Inflammatory macrophage treated with lipopolysaccharide for 1 hour (primary cell): ENCODE data around the gene TWIST2.

Experiments
- DNase-seq, 2 donors: peaks; one replicate each; pipeline ENCODE4 v3.0.0-alpha.2; 2020 to 2022

TWIST2 gene

DNA sequence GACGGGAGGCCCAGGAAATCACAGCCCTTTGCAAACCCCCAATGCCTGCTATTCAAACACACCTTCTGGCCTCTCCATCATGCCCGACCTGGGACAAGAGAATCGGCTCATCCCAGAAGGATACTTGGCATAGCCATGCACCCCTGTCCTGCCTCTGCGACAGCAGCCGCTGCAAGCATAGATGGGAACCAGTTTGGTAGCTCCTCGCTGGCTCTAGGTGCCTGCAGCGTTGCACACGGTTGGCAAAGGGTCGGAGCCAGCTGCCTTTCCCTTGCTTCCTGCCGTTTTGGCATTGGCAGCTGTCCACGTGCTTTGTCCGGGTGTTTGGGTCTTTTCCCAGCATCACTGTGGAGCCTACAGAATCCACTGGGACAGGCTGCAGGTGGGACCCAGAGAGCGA, 76.9 kb downstream of the TWIST2 start:
- DNase-seq, result no peak

DNA sequence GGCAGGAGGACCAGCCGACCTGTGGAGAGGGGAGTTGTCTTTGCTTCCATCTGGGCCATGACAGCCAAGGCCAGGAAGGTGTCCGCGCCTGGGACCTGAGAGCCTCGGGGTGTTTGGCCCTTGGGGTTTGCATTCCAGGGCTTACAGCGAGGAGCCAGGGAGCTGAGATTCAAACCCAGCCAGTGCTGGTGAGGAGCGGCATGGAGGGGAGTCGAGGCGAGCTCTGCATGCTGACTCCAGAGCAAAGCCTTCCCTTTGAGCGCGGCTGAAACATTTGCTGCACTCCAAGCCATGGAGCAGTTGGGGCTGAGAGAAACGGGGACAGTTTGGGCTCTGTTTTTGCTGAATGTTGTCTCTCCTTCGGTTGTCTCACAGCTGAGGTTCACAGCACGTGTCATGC, 77.4 kb downstream of the TWIST2 start:
- no peak for DNase-seq

DNA sequence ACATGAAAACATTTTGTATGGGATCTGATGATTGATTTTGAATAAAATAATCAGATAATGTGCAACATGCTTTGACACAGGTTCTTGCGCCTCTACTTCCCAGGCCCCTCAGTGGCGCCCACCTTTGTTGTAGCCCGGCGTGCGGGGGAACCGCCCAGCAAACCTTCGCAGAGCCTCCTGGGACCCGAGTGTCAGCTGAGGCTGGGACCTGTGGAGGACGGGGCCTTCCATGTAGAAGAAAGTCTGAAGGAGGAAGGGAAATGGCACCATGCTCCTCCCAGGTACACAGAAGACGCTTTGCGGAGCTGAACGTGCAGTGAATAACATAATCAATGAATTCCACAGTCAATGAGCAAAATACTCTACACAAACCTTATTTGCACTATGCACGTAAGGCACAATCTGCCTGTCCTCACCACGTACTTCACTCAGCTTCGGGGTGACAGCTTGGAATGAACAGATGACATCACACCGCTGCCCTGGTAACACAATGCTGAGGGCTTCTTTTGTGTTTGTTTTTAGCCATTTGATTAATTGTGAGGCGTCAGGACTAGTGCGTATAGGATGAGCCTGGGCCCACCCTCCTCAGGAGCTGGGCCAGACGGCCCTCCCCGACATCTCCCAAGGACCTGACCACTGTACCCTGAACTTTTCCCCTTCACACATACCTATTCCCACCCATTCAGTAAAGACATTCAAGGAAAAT, 78.1 kb downstream of the TWIST2 start:
- DNase-seq, result no peak

DNA sequence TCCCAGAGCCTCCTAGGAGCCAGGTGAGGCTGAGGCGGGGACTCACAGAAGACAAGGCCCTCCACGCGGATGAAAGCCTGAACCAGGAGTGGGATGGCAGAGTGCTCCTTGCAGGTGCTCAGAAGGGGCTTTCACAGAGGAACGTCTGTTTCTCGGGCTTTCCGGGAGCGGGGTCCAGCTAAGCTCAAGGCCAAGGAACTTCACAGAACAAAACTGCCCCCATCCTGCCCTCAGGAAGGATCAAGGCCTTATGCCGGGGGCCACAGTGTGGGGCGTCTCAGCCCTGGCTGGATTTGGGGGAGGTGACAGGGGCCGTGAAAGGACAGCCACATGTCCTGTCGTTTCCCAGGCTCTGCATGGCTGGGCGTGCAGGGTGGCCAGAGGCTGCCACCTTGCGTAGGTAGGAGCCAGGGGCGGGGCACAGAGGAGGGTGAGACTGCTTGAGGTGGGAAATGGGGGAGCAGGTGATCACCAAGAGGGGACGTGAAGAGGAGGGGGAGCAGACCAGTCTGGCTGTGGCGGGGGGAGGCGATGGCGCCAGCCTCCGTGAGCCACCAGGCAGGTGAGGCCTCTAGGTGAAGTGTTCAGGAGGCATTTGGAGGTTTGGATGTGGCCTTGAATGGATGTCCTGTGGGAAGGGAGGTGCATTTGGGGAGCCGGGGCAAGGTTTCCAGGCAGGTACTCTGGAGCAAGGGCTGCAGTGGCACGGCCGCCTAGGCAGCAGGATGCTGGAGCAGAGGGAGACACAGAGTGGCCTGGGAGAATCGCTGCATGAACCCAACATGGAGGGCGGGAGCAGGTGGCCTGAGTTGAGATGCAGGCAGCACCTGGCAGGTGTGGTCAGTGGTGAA, 79.1 kb downstream of the TWIST2 start:
- DNase-seq, result no peak

DNA sequence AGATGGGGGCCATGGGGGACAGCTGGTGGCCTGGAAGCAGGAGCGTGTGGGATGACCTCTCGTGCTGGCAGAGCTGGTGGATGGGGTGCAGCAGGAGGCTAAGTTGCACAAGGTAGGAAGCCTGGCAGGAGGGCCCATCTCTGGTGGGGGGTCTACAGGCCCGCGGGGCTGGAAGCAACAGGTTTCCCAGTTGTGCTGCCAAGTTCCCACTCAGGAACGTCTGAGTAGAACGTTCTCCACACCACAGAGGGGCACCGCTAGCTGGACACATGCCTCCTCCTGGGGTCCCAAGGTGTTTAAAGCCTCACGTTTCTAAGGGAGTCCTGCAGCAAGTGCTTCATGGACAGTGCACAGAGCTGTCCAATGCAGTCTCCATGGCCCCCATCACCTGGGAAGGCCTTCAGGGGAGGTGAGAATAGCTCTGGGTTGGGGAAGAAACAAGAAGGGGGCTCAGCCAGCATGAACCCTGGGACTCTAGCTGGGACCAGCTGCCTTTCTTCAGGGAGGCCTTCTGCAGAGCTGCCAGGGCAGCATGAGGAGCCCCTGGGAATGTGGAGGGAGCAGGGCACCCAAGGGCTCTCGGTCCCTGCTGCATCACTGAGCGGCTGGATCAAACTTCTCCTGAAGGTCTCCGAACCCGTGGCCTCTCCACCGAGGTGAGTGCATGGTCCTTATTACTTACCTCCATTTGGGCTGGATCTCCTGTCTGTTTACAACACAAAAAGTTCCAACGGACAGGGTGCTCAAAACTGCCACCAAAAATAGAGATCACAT, 80.0 kb downstream of the TWIST2 start:
- no peak for DNase-seq

DNA sequence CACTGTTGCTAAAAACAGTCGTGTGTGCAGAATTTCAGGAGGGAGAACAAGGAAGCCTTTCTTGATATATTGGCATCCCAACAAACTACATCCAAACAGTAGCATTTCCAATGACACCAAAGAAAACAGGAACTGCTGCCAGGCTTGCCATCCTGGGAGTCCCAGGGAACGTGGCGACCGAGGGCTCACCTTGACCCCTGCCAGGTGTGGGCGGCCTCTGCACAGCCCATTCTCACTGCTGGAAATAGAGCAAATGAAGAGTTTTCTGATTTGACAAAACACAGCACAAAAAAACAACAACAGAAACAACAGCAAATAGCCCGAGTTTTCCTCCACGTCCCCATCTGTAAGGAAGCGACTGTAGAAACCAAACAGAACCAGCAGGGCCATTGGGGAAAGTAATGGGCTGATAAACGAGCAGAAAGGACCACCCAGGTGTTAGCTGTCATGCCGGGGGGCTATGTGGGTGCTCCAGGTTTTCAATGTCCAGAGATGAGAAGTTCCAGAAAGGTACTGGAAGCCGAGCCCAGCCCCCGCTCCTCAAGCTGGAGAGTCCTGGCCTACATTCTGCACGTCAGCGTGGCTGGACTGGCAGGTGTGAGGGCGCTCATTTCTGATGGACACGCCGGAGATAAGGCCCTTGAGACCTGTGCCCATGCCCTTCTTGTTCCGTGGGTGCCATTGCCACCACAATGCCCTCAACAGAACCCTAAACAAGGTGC, 80.8 kb downstream of the TWIST2 start:
- DNase-seq, result no peak

DNA sequence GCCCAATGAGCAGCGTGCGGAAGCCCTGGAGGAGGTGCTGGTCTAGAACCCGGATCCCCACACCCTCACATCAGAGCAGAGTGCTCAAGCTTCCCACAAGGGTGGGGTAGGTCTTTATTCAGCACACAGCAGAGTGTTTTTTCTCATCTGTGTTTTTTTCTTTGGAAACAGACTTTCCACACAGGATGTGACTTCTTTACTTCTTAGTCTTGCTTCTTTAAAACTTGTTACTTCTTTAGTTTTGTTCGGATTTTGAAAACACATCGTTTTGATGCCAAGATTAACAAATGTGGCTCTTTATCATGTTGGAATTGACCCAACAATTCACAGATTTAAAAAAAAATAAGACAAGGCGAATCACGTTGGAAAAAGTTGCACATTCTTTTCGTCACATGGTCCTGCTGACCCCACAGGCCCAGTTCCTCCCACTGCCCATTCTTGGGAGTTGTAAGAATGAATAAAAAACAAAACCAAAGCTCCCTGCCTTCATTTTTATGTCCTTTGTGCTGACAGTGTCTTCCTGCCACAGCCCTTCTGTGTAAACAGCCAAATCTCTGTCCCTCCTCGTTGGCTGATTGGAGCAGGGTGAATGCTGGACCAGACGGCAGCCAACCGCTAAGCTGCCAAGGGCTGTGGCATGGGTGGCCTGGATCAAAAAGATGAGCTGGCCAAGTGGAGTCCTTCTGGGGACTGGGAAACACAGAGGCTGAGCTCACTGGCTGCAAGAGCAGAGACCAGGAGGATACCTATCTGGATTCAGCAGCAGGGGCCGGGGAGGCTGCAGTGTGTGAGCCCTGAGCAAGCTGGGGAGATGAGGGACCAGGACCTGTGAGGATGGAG, 81.6 kb downstream of the TWIST2 start:
- no peak for DNase-seq

DNA sequence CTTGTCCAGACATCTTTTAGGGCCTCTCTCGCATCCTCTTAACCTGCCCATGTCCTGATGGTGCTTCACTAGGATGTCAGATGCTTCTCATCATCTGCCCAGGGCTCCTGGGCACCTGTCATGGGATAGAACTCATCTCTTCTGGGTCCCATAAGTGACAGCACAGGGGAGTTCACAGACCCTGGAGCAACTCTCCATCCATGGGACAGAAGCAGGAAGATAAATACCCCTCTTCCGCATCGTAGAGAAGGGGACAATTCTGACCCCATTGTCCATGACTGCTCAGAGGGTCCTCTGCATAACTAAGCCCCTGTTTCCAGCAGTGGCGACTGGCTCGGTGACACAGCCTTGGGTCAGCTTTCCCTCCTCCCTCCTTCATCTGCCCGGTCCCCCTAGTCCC, 82.3 kb downstream of the TWIST2 start:
- no peak for DNase-seq

DNA sequence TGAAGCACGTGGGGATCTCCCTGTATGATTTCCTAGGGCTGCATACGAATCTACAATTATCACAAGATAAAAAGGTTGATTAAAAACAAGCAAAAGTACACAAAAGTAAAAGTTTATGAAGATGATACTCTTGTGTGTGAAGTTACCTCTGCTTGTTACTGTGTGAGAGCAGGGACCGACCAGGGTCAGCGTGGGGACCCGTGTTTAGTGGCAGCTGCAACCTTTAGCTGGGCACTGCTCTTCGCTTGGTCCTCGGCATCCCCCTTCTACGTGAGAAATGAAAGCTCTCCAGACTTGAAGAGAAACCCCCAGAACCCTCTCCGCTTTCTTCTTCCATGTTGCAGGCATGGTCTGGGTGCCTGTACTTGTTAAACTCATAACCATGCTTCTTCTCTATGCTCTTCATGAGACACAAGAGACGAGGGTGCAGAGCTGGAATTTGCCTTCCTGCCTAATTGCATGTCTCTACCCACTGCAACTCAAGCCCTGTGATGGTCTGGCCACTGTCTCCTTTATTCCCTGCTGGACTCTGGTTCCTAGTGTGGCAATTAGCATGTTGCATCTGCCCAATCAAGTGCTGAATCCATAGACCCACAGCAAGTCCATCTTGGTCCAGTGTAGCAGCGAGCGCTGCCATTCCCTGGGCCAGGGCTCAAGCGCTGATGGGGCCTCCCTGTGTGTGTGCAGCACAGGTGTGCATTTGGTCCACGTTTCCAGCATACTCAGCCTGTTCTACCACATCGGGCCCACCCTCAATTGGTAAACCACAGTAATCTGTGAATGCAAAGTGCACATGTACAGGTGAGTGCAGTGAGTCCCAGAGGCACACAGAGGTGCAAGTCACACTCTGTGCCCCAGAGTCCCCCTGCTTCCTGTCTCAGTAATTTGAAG, 88.5 kb downstream of the TWIST2 start:
- no peak for DNase-seq

DNA sequence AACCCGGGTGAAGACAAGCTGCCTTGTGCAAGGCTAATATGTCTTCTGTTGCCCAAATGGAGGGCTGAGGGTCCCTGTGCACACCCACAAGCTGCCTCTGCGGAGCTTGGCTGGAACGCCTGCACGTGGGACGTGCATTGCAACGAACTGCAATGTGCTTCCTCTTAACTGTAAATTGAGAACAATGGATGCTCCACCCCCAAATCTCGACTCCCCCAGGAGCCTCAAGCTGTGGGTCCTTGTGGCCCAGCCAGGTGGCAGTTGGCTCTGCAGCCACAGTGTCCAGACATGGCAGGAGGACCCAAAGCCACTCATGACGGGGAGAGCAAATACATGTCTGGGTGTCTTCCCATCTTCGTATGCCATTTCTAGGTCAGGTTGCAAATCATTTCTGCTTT, 90.1 kb downstream of the TWIST2 start:
- DNase-seq, result no peak

DNA sequence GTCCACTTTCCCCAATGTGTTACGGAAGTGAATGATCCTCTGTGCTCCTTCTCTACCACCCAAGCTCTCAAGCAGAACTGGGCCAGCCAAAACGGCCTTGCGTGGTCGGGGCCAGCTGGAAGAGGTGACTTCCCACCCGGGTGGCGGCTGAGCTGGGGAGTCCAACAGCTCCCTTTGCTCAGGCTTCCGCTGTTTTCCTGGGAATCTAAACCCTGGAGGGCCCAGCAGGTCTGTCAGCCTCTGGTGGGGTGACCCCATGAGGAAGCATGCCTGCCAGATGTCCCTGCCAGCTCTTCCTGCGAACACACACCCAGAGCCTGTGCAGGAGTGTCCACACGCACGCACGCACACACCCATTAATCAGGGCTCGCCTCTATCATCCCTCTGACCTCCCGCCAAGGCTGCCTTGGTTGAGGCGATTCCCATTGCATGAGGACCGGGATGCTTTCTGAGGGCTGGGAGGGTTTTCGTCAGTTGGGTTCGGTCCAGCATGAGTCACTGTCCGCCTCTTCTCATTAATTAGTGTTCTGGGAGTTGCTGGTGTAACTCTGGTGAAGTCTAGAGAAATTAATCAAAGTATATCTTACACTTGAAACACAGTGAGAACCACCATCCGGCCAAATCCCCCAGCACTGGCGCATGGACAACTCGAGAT, 90.6 kb downstream of the TWIST2 start:
- no peak for DNase-seq

DNA sequence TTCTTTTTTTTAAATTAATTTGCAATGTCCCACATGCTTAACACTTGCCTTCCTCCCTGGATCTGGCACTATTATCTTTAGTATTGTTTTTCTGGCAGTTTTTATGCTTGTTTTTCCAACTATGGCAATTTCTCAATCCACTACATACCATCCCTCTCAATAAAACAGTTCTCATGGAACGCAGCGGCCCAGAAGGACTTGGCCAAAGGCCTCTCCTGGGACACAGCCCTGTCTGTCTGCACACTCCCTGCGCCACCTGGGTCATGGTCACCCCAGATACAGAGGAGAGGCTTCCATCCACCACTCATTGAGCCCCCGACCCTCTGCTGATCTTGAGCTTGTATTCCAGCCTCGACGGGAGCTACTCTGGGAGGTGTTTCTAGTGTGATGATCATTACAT, 91.2 kb downstream of the TWIST2 start:
- DNase-seq, result no peak

DNA sequence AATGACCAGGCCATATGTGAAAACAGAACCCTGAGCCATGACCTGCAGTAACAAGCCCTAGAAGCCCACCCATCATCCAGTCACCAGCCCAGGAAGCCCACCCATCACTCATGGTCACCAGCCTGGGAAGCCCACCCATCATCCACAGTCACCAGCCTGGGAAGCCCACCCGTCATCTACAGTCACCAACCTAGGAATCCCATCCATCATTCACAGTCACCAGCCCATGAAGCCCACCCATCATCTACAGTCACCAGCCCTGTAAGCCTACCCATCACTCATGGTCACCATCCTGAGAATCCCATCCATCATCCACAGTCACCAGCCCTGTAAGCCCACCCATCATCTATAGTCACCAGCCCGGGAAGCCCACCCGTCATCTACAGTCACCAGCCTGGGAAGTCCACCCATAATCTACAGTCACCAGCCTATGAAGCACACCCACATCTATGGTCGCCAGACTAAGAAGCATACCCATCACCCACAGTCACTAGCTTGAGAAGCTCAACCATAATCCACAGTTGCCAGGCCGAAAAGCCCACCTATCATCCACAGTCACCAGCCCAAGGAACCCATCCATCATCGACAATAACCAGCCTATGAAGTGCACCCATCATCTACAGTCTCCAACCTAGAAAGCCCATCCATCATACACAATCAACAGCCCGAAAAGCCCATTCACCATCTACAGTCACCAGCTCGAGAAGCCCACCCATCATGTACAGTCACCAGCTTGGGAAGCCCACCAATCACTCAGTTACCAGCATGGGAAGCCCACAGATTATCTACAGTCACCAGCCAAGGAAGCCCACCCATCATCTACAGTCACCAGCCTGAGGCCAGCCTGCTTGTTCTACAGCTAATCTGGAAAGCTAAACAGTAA, 91.9 kb downstream of the TWIST2 start:
- no peak for DNase-seq

DNA sequence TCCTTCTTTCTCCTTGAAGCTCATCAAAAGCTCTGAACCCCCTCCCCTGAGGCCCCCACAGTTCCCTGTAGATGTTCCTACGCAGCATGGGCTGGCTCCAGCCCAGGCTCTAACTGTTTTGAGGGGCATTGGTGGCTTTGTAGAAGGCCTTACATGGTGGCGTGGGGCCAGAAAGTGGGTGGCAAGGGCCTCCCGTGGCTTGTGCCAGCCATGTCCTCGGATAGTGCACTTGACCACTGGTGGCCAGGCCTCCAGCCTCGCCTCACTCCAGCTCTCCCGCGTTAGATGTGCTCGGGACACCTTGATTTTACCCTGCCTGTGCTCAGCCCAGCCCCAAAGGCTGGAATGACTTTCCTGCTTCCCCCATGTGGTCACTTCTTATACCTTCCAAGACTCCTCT, 92.9 kb downstream of the TWIST2 start:
- DNase-seq, result no peak

DNA sequence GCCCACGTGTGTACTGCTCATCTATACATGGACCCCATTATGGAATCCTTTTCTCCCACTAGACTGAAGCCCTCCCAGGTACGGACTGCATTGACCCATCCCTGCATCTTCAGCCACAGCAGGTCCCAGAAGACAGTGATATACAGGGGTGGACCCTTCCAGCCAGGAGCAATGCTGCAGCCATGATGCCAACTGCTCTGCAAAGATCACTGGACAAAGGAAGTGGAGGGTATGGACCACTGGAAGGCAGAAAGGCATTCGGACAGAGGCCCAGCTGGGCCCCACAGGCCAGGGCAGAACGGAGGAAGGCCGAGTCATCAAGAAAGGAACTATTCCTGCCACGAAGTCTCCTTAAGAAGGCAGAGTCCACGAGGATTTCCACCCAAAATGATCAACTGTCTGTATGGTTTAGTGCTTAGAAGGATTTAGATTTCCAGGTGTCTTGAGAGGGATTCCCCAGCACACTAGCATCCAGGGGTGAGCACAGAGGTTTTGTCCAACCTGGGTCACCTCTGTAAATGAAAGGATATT, 93.4 kb downstream of the TWIST2 start:
- no peak for DNase-seq

DNA sequence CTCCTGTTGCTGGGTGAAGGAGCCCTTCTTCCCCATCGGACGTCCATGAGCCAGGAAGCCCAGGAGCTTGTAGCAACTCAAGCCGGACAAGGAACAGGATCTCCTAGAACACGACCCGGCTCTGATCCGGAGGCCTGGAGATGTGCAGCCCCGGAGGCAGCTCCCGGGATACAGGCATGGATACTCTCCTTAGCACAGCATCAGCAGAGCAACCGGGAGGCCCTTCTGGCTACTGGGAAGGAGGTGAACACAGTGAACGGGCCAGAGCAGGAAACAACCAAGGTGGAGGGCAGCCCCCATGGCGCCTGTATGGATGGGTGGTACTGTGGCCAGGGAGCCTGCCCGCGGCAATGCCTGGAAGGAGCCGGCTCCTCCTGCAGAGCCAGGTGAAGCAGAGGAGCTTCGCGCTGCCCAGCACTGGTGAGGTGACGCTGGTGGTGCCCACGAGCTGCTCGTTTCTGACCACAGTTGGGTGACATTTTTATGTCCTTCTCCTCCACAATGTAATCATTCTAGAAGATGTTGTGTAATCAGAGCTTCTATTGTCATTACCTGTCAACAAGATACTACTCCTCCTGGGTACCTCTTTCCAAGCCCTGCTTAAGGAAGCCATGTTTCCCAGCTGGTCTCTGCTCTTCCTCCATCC, 94.3 kb downstream of the TWIST2 start:
- no peak for DNase-seq

DNA sequence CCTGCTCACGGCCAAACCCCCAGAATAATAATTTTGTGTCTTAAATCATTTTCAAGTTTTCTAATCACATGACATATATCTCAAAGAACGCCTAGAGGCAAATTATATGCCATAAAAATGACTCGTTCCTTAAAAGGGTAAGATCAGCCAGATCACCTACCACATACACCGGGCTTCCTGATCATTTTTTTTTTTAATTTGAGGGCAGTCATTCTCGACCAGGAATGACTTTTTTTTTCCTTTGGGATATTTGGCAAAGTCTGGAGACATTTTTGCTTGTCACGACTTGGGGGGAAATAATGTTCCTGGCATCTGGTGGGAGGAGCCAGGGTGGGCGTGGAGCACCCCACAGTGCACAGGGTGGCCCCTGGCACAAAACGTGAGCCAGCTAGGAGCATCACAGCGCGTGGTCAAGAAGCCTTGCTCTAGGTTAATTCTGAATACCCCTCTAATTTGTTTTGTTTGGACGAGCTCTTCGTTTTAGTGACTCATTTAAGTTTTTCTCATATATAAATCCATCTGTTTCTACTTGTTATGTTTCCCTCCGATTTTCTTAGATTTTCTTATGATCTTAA, 94.9 kb downstream of the TWIST2 start:
- DNase-seq, result no peak
